Panc1 (cell line): Measurements from ENCODE around the gene NUDT3. TPM values are rescaled to one million over a fixed set of nuclear protein-coding genes. Genes with fewer than 3 reads are reported as not detected.

ENCODE experiments used
- ATAC-seq: fragments of 200-7000 bp; cut with Tn5 transposase; 2 replicates; pipeline ENCODE4 v1.9.1; 2020; ENCODE audit warnings: mild to moderate bottlenecking, moderate library complexity
- BruUV-seq: library from RNA; stranded (reverse); fragments of 400-500 nt; replicated peaks from 2 replicates; lab custom pipeline; 2021; lab: Mats Ljungman, UMichigan
- CTCF ChIA-PET: fragments of 300-600 bp; sonication (Branson Sonifier 250); formaldehyde crosslinking; loops from one replicate; lab custom pipeline; 2022; ENCODE audit warnings: antibody characterized with exemption; lab: Charles Lee
- POLR2A ChIA-PET: fragments of 300-600 bp; sonication (Branson Sonifier 250); formaldehyde crosslinking; loops from one replicate; lab custom pipeline; 2022; ENCODE audit warnings: antibody characterized with exemption; lab: Charles Lee
- DNase-seq: peaks from one replicate; pipeline ENCODE4 v3.0.0-alpha.2; 2010; ENCODE audit warnings: low read depth, low spot score
- H3K27ac ChIP-seq: 2 replicates; pipeline ENCODE4 v1.5.1; 2011; ENCODE audit warnings: mild to moderate bottlenecking, low read length, inconsistent platforms
- H3K27me3 ChIP-seq: fragments of 200-500 bp; sonication (Bioruptor generic); 2 replicates; pipeline ENCODE4 v1.6.0; 2014; ENCODE audit warnings: low read length, inconsistent platforms; ENCODE audit not compliant: control insufficient read depth, insufficient read depth
- H3K36me3 ChIP-seq: fragments of 200-500 bp; sonication (Bioruptor generic); 2 replicates; pipeline ENCODE4 v1.5.1; 2014; ENCODE audit warnings: inconsistent platforms, mild to moderate bottlenecking, low read length, moderate library complexity; ENCODE audit not compliant: control insufficient read depth, insufficient read depth
- H3K4me1 ChIP-seq: 2 replicates; pipeline ENCODE4 v1.5.1; 2011; ENCODE audit warnings: inconsistent platforms, mild to moderate bottlenecking, low read length, moderate library complexity; ENCODE audit not compliant: control insufficient read depth, insufficient read depth
- H3K4me3 ChIP-seq, 2 experiments: 2 replicates each; pipeline ENCODE4 v1.5.1; 2011 to 2012; ENCODE audit warnings: low read depth in 2 of 2, low read length in 2 of 2, mild to moderate bottlenecking in 2 of 2, inconsistent platforms in 1 of 2, moderate library complexity in 1 of 2
- H3K9me3 ChIP-seq: fragments of 200-500 bp; sonication (Bioruptor generic); 2 replicates; pipeline ENCODE4 v1.5.1; 2014; ENCODE audit warnings: low read depth, mild to moderate bottlenecking, inconsistent platforms, low read length, moderate library complexity; ENCODE audit not compliant: control insufficient read depth, insufficient read depth
- CTCF ChIP-seq: fragments of 450-650 bp; IDR thresholded peaks from 2 replicates; pipeline ENCODE4 v1.5.1; 2017; ENCODE audit warnings: mild to moderate bottlenecking
- POLR2AphosphoS5 ChIP-seq: IDR thresholded peaks from 2 replicates; pipeline ENCODE4 v1.6.1; 2012; ENCODE audit warnings: mild to moderate bottlenecking, low read depth, low read length, moderate library complexity
- SIN3A ChIP-seq: IDR thresholded peaks from 2 replicates; pipeline ENCODE4 v1.6.1; 2012; ENCODE audit warnings: low read depth, mild to moderate bottlenecking, low read length, moderate library complexity, borderline replicate concordance; ENCODE audit not compliant: insufficient read depth
- TCF7L2 ChIP-seq: IDR thresholded peaks from 2 replicates; pipeline ENCODE4 v1.6.1; 2011; ENCODE audit warnings: mild to moderate bottlenecking, low read depth, low read length, inconsistent platforms
- in situ Hi-C: cut with HindIII; loops from 2 replicates; pipeline ENCODE4 v1.10.0; 2016; ENCODE audit warnings: low sequenced_read_pairs, low pct_unique_long_range_greater_than_20kb
- intact Hi-C: fragments of 100-400 bp; cut with micrococcal nuclease; formaldehyde crosslinking; loops from one replicate; pipeline ENCODE4 v1.10.0; 2022; ENCODE audit not compliant: unreplicated experiment
- total RNA-seq: library from RNA; stranded (reverse); gene quantifications from one replicate; pipeline ENCODE4 v1.2.1, GENCODE V29; 2021; ENCODE audit not compliant: unreplicated experiment
- TF ChIP-seq, protein P1 (sequence below), 2 experiments: IDR thresholded peaks; 2 replicates each; pipeline ENCODE4 v1.6.1; 2011 to 2012; ENCODE audit warnings: low read depth in 2 of 2, control low read depth in 1 of 2, low read length in 1 of 2, mild to moderate bottlenecking in 1 of 2, moderate library complexity in 1 of 2; ENCODE audit not compliant: insufficient read depth in 1 of 2

The NUDT3 gene
- total RNA-seq, 1 experiment from 2014 or later, result 25.9 TPM

DNA sequence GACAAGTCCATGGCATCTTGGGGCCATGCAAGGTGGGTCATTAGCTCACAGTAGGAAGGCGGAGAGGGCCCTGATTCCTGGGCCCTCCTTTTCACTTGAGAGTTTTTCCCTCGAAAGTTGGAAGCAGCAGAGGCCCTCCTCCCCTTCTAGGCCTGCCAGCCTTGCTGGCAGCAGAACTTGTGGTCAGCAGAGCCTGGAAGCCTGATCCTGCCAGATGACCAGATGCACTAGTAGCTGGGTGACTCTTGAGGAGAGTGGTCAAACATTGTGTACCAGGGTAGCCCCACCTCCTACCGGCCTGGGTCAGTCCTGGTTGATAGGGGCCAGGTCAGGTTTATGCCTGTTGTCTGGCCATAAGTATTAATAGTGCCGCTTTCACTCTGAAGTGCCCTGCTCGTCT is 159.6 kb downstream of the NUDT3 start:
- ATAC-seq, result no peak
- Histone ChIP-seq H3K27me3 (no peaks in the 10 kb centered on the region), H3K9me3 (no peaks in the 10 kb centered on the region), H3K4me1 (peaks cover 19% of the 10 kb centered on the region), H3K27ac (peak overlapping the region; percentile 54), H3K4me3 (no peak overlapping the region), H3K36me3 (no peaks in the 10 kb centered on the region)
- no TSS peak for BruUV-seq
- in situ Hi-C loops (no loop called here), intact Hi-C loops (no loop called here)
- ChIA-PET CTCF (interaction anchor here (0.5 kb wide), 1 partner anchor 182 kb away, joined by 5 read pairs; no protein-coding TSS in a partner anchor), POLR2A (no interaction called here)
- DNase-seq, result no peak
- TF ChIP-seq POLR2AphosphoS5, result no peak
- TF ChIP-seq TCF7L2, result no peak
- TF ChIP-seq CTCF, result no peak
- no peak for TF ChIP-seq SIN3A
- TF ChIP-seq, protein P1, sequence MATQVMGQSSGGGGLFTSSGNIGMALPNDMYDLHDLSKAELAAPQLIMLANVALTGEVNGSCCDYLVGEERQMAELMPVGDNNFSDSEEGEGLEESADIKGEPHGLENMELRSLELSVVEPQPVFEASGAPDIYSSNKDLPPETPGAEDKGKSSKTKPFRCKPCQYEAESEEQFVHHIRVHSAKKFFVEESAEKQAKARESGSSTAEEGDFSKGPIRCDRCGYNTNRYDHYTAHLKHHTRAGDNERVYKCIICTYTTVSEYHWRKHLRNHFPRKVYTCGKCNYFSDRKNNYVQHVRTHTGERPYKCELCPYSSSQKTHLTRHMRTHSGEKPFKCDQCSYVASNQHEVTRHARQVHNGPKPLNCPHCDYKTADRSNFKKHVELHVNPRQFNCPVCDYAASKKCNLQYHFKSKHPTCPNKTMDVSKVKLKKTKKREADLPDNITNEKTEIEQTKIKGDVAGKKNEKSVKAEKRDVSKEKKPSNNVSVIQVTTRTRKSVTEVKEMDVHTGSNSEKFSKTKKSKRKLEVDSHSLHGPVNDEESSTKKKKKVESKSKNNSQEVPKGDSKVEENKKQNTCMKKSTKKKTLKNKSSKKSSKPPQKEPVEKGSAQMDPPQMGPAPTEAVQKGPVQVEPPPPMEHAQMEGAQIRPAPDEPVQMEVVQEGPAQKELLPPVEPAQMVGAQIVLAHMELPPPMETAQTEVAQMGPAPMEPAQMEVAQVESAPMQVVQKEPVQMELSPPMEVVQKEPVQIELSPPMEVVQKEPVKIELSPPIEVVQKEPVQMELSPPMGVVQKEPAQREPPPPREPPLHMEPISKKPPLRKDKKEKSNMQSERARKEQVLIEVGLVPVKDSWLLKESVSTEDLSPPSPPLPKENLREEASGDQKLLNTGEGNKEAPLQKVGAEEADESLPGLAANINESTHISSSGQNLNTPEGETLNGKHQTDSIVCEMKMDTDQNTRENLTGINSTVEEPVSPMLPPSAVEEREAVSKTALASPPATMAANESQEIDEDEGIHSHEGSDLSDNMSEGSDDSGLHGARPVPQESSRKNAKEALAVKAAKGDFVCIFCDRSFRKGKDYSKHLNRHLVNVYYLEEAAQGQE (IDR thresholded peaks at IDR 0.05; ENCODE audit: insufficient read depth in 1 of 2, low read depth in 2 of 2, low read length in 1 of 2), result no peak

DNA sequence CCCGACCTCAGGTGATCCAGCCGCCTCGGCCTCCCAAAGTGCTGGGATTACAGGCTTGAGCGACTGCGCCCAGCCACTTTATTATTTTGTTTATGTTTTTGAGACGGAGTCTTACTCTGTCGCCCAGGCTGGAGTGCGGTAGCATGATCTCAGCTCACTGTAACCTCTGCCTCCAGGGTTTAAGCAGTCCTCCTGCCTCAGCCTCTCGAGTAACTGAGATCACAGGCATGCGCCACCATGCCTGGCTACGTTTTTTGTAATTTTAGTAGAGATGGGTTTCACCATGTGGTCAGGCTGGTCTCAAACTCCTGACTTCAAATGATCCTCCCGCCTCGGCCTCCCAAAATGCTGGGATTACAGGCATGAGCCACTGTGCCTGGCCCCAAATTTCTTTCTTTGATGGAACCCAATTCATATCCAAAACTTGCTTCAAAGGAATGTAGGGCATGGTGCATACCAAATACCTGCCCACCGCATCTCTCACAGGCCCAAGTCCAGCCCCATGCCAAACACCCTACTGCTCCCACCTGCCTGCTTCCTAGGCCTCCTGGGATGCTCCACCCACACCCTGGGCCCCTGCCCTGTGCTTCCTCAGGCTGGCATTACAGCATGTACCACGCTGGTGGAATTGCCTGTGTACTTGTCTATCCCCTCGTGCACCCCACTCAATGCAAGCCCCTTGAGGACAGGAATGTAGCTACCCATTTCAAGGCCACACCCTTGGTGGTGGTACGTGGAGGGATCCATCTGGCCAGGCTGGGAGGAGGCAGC is 160.7 kb downstream of the NUDT3 start:
- H3K27ac ChIP-seq, result no peak overlapping the region
- no TSS peak for BruUV-seq
- no peaks in the 10 kb centered on the region for H3K27me3 ChIP-seq
- H3K9me3 ChIP-seq, result no peaks in the 10 kb centered on the region
- in situ Hi-C loops, result no loop called here
- no peaks in the 10 kb centered on the region for H3K36me3 ChIP-seq
- ChIA-PET CTCF (no interaction called here), POLR2A (no interaction called here)
- TF ChIP-seq SIN3A (no peak), POLR2AphosphoS5 (no peak), CTCF (no peak), TCF7L2 (no peak)
- TF ChIP-seq, protein P1 (IDR thresholded peaks at IDR 0.05; ENCODE audit: insufficient read depth in 1 of 2, low read depth in 2 of 2, low read length in 1 of 2), result no peak
- no peak for ATAC-seq
- intact Hi-C loops, result no loop called here
- H3K4me1 ChIP-seq, result peaks cover 22% of the 10 kb centered on the region
- no peak for DNase-seq
- H3K4me3 ChIP-seq, result no peak overlapping the region
